ENCODE results near the gene NREP. TPM values are rescaled to one million over a fixed set of nuclear protein-coding genes. Genes with fewer than 3 reads are reported as not detected.

NREP gene
- total and polyA plus RNA-seq, 2 experiments from 2014 or later: 260 to 300 TPM

GRCh38 chr5:111728941-111729340, 28.1 kb downstream of the NREP start (continued):
- no peak for TF ChIP-seq ZNF462 (CRISPR knock-in tag; IDR thresholded peaks at IDR 0.05)
- no peak for TF ChIP-seq EZH2 (IDR thresholded peaks at IDR 0.05; ENCODE audit: low read depth, unreplicated experiment)
- no peak for TF ChIP-seq EZH2phosphoT487 (IDR thresholded peaks at IDR 0.05; ENCODE audit: unreplicated experiment)
- no peak for TF ChIP-seq POLR2AphosphoS5 (IDR thresholded peaks at IDR 0.05; ENCODE audit: low read depth)
- no peak for TF ChIP-seq STAT1 (IDR thresholded peaks at IDR 0.05; ENCODE audit: unreplicated experiment)
- no peak for TF ChIP-seq CTCF (conservative IDR thresholded peaks at IDR 0.05; ENCODE audit: low read depth in 2 of 2)
- TF ChIP-seq ETS1 (IDR thresholded peaks at IDR 0.05): no peak
- TF ChIP-seq JUNB (IDR thresholded peaks at IDR 0.05; ENCODE audit: unreplicated experiment): no peak

Measured in GM23338 (cell line).